Measurements from ENCODE around the gene STXBP6. TPM values are rescaled to one million over a fixed set of nuclear protein-coding genes. Genes with fewer than 3 reads are reported as not detected.
A peak's percentile ranks its signal among the peaks of the same experiment; 100 is the strongest.

Gene STXBP6
- total and polyA plus RNA-seq, 9 donors, result 17.5 to 33.5 (median 25.6) TPM

- H3K4me1 ChIP-seq (ENCODE audit: control insufficient read depth, insufficient read depth, low read length), result no peaks in the 10 kb centered on the region
These were observed 121.5 kb downstream of the STXBP6 start for GRCh38 chr14:24928386-24928900.

GRCh38 chr14:24927809-24928208 is 122.1 kb downstream of the STXBP6 start:
- Histone ChIP-seq H3K9me3 (replicated peaks; ENCODE audit: control insufficient read depth, low read depth, low read length) (no peaks in the 10 kb centered on the region), H3K4me1 (ENCODE audit: control insufficient read depth, insufficient read depth, low read length) (no peaks in the 10 kb centered on the region), H3K36me3 (ENCODE audit: control insufficient read depth, insufficient read depth, low read length) (no peaks in the 10 kb centered on the region), H3K27me3 (ENCODE audit: control insufficient read depth, insufficient read depth, low read length) (no peaks in the 10 kb centered on the region), H3K27ac (ENCODE audit: low read length) (no peak overlapping the region), H3K4me3 (ENCODE audit: low read length) (no peak overlapping the region)
- no CpG with 5 or more reads among the region's 4 CpGs for WGBS (ENCODE audit: insufficient coverage)
- no peak for DNase-seq

More at GRCh38 chr14:24928386-24928900, 121.5 kb downstream of the STXBP6 start:
- H3K4me3 ChIP-seq (ENCODE audit: low read length), result no peak overlapping the region
- no peaks in the 10 kb centered on the region for H3K36me3 ChIP-seq (ENCODE audit: control insufficient read depth, insufficient read depth, low read length)
- no peak overlapping the region for H3K27ac ChIP-seq (ENCODE audit: low read length)
- DNase-seq, result no peak
- WGBS (ENCODE audit: insufficient coverage), result no CpG with 5 or more reads among the region's 1 CpG
- H3K9me3 ChIP-seq (replicated peaks; ENCODE audit: control insufficient read depth, low read depth, low read length), result no peaks in the 10 kb centered on the region
- H3K27me3 ChIP-seq (ENCODE audit: control insufficient read depth, insufficient read depth, low read length), result no peaks in the 10 kb centered on the region

- no peaks in the 10 kb centered on the region for H3K4me1 ChIP-seq (ENCODE audit: control insufficient read depth, insufficient read depth, low read length)
- H3K36me3 ChIP-seq (ENCODE audit: control insufficient read depth, insufficient read depth, low read length), result no peaks in the 10 kb centered on the region
- no peak overlapping the region for H3K27ac ChIP-seq (ENCODE audit: low read length)
- DNase-seq, result peak; percentile 76
- 65% methylated on average over 3 of the region's 5 CpGs for WGBS (ENCODE audit: insufficient coverage)
- no peaks in the 10 kb centered on the region for H3K9me3 ChIP-seq (replicated peaks; ENCODE audit: control insufficient read depth, low read depth, low read length)
- no peaks in the 10 kb centered on the region for H3K27me3 ChIP-seq (ENCODE audit: control insufficient read depth, insufficient read depth, low read length)
- no peak overlapping the region for H3K4me3 ChIP-seq (ENCODE audit: low read length)
These were observed 124.1 kb downstream of the STXBP6 start for GRCh38 chr14:24925771-24926374.

- H3K4me1 ChIP-seq (ENCODE audit: control insufficient read depth, insufficient read depth, low read length), result no peaks in the 10 kb centered on the region
These were observed 125.4 kb downstream of the STXBP6 start for GRCh38 chr14:24924544-24924943.

GRCh38 chr14:24921903-24922302 is 128.0 kb downstream of the STXBP6 start:
- 94% methylated on average over 1 of the region's 1 CpG for WGBS (ENCODE audit: insufficient coverage)
- no peak overlapping the region for H3K27ac ChIP-seq (ENCODE audit: low read length)

More at GRCh38 chr14:24924544-24924943, 125.4 kb downstream of the STXBP6 start:
- H3K9me3 ChIP-seq (replicated peaks; ENCODE audit: control insufficient read depth, low read depth, low read length), result no peaks in the 10 kb centered on the region
- no peak overlapping the region for H3K27ac ChIP-seq (ENCODE audit: low read length)
- H3K27me3 ChIP-seq (ENCODE audit: control insufficient read depth, insufficient read depth, low read length), result no peaks in the 10 kb centered on the region
- no peaks in the 10 kb centered on the region for H3K36me3 ChIP-seq (ENCODE audit: control insufficient read depth, insufficient read depth, low read length)
- no peak for DNase-seq
- H3K4me3 ChIP-seq (ENCODE audit: low read length), result no peak overlapping the region
- WGBS (ENCODE audit: insufficient coverage), result 100% methylated on average over 1 of the region's 3 CpGs

GRCh38 chr14:24920265-24921075 is 129.5 kb downstream of the STXBP6 start:
- no peaks in the 10 kb centered on the region for H3K36me3 ChIP-seq (ENCODE audit: control insufficient read depth, insufficient read depth, low read length)
- no peaks in the 10 kb centered on the region for H3K9me3 ChIP-seq (replicated peaks; ENCODE audit: control insufficient read depth, low read depth, low read length)
- no peak overlapping the region for H3K27ac ChIP-seq (ENCODE audit: low read length)
- H3K27me3 ChIP-seq (ENCODE audit: control insufficient read depth, insufficient read depth, low read length), result no peaks in the 10 kb centered on the region
- no peak for DNase-seq
- no CpG with 5 or more reads among the region's 4 CpGs for WGBS (ENCODE audit: insufficient coverage)
- H3K4me1 ChIP-seq (ENCODE audit: control insufficient read depth, insufficient read depth, low read length), result no peaks in the 10 kb centered on the region
- H3K4me3 ChIP-seq (ENCODE audit: low read length), result no peak overlapping the region

More at GRCh38 chr14:24921903-24922302, 128.0 kb downstream of the STXBP6 start:
- Histone ChIP-seq H3K4me1 (ENCODE audit: control insufficient read depth, insufficient read depth, low read length) (no peaks in the 10 kb centered on the region), H3K9me3 (replicated peaks; ENCODE audit: control insufficient read depth, low read depth, low read length) (no peaks in the 10 kb centered on the region), H3K4me3 (ENCODE audit: low read length) (no peak overlapping the region), H3K36me3 (ENCODE audit: control insufficient read depth, insufficient read depth, low read length) (no peaks in the 10 kb centered on the region), H3K27me3 (ENCODE audit: control insufficient read depth, insufficient read depth, low read length) (no peaks in the 10 kb centered on the region)
- DNase-seq, result no peak

- no peak overlapping the region for H3K4me3 ChIP-seq (ENCODE audit: low read length)
- H3K9me3 ChIP-seq (replicated peaks; ENCODE audit: control insufficient read depth, low read depth, low read length), result no peaks in the 10 kb centered on the region
- WGBS (ENCODE audit: insufficient coverage), result 83% methylated on average over 1 of the region's 4 CpGs
- H3K27ac ChIP-seq (ENCODE audit: low read length), result no peak overlapping the region
- no peaks in the 10 kb centered on the region for H3K4me1 ChIP-seq (ENCODE audit: control insufficient read depth, insufficient read depth, low read length)
- no peaks in the 10 kb centered on the region for H3K36me3 ChIP-seq (ENCODE audit: control insufficient read depth, insufficient read depth, low read length)
- DNase-seq, result no peak
- no peaks in the 10 kb centered on the region for H3K27me3 ChIP-seq (ENCODE audit: control insufficient read depth, insufficient read depth, low read length)
These were observed 131.1 kb downstream of the STXBP6 start for GRCh38 chr14:24918822-24919221.

- H3K27ac ChIP-seq (ENCODE audit: low read length), result no peak overlapping the region
- H3K4me3 ChIP-seq (ENCODE audit: low read length), result no peak overlapping the region
- DNase-seq, result no peak
- no peaks in the 10 kb centered on the region for H3K36me3 ChIP-seq (ENCODE audit: control insufficient read depth, insufficient read depth, low read length)
- H3K4me1 ChIP-seq (ENCODE audit: control insufficient read depth, insufficient read depth, low read length), result peaks cover 5% of the 10 kb centered on the region
- no peaks in the 10 kb centered on the region for H3K9me3 ChIP-seq (replicated peaks; ENCODE audit: control insufficient read depth, low read depth, low read length)
- no peaks in the 10 kb centered on the region for H3K27me3 ChIP-seq (ENCODE audit: control insufficient read depth, insufficient read depth, low read length)
- WGBS (ENCODE audit: insufficient coverage), result no CpG with 5 or more reads among the region's 2 CpGs
These were observed 133.9 kb downstream of the STXBP6 start for GRCh38 chr14:24915958-24916595.

GRCh38 chr14:24915403-24915921 is 134.5 kb downstream of the STXBP6 start:
- no peak for DNase-seq
- no CpG with 5 or more reads among the region's 1 CpG for WGBS (ENCODE audit: insufficient coverage)
- Histone ChIP-seq H3K4me1 (ENCODE audit: control insufficient read depth, insufficient read depth, low read length) (peaks cover 5% of the 10 kb centered on the region), H3K36me3 (ENCODE audit: control insufficient read depth, insufficient read depth, low read length) (no peaks in the 10 kb centered on the region), H3K4me3 (ENCODE audit: low read length) (no peak overlapping the region), H3K27me3 (ENCODE audit: control insufficient read depth, insufficient read depth, low read length) (no peaks in the 10 kb centered on the region), H3K27ac (ENCODE audit: low read length) (no peak overlapping the region), H3K9me3 (replicated peaks; ENCODE audit: control insufficient read depth, low read depth, low read length) (no peaks in the 10 kb centered on the region)

- no CpG with 5 or more reads among the region's 1 CpG for WGBS (ENCODE audit: insufficient coverage)
- Histone ChIP-seq H3K27ac (ENCODE audit: low read length) (no peak overlapping the region), H3K4me3 (ENCODE audit: low read length) (no peak overlapping the region), H3K27me3 (ENCODE audit: control insufficient read depth, insufficient read depth, low read length) (no peaks in the 10 kb centered on the region), H3K36me3 (ENCODE audit: control insufficient read depth, insufficient read depth, low read length) (no peaks in the 10 kb centered on the region), H3K9me3 (replicated peaks; ENCODE audit: control insufficient read depth, low read depth, low read length) (no peaks in the 10 kb centered on the region), H3K4me1 (ENCODE audit: control insufficient read depth, insufficient read depth, low read length) (peaks cover 5% of the 10 kb centered on the region)
- DNase-seq, result no peak
These were observed 136.2 kb downstream of the STXBP6 start for GRCh38 chr14:24913746-24914145.

Measured in muscle of leg (tissue), 11 donors.